HG03280 (cell line): ENCODE data around the gene ZNF729.
"Not testable (repeated sequence)": the region's sequence is repeated elsewhere in the genome, so short reads cannot be mapped to it uniquely, and the experiment has no call there.

Source experiments
- ATAC-seq: cut with Tn5 transposase; IDR thresholded peaks from one replicate; pipeline ENCODE4 v1.9.1; 2021; ENCODE audit warnings: mild to moderate bottlenecking, moderate library complexity; ENCODE audit not compliant: unreplicated experiment

The ZNF729 gene

DNA sequence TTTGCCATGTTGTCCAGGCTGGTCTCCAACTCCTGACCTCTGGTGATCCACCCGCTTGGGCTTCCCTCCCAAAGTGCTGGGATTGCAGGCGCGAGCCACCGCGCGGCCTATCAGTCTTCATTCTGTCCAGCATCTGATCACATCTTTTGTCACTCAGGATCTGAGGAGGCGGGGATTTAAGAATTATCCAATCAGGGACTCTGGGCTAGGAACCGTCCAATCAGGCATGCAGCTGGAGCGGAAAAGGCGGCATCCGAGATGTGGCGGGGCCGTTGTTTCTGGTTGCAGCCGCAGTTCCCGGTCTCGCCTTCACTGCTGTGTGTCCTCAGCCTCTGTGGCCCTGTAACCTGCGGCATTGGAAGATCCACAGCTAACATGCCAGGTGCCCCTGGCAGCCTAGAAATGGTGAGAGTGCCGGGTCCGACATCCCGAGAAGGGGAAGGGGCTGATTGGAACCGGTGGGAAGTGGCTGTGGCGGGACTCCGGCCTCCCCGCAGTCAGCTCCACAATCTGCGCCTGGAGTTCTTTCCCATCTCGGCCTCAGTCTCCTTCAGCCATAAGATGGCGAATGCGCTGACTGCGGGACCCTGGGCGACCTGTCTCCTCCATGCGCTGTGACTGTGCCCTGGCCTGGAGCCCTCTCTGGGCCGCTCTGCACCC, at the start of gene ZNF729:
ZNF729 (plus strand) TSS at position 291 of the 660 bp plus-strand sequence; CDS start at position 376, 85 bp downstream.
- ATAC-seq: no peak

DNA sequence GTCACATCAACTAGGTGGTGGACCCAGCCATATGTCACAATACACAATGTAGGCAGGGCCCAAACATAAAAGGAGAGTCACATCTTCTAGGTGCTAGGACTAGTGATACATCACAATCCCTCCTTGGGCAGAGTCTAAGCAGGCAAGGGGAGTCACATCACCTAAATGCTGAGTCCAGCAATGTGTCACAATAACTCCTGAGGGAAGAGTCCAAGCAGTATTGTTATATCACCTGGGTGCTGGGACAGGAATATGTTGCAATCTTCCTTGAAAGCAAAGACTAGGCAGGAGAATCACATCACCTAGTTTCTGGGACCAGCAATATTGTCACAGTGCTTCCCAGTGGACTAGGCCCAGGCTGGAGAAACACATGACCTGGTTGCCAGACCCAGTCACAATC, 29.4 kb upstream of the ZNF729 start:
- no peak for ATAC-seq

DNA sequence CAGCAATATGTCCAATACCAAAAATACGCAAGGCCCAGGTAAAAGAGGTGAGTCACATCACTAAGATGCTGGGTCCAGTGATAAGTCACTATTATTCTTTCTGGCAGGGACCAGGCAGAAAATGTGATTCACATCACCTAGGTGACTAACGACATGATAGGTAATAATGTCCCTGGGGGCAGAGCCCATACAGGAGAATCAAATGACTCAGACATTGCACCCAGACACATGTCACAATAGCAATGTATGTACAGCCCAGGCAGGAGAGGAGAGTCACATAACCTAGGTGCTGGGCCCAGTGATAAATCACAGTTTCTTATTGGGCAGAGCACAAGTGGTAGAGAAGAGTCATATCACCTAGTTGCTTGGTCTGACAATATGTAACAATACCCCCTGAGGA, 28.9 kb upstream of the ZNF729 start:
- no peak for ATAC-seq

DNA sequence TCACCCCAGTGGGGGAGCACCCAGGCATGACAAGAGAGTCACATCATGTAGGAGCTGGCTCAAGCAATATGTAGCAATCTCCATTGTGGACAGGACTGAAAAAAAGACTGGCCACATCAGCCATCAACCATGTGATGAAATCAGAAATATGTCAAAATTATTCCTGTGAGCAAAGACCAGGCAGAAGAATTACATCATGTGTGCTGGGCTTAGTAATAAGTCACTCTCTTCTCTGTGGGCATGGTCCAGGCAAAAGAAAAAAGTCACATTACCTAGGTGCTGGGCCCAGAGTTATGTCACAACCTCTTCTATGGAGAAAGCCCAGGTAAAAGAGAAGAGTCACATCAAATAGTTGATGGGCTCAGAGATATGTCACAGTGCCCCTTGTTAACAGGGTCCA, 28.3 kb upstream of the ZNF729 start:
- no peak for ATAC-seq

DNA sequence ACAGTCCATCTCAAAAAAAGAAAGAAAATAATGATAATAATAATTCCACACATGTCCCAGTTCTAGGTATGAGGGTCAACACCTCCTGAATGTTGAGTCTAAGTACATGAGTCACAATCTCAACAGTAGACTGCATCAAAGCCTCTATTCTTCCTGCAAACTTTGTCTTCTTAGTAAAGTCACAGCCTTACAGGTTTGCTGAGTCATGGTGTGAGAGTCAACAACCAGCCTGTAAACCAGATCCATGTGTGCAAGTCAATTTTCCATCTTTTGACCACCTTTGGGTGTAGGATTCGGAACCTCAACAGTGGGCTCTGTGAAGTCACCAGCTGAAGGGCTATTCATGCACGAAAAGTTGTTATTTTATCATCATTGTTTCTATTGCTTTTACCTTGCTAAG, 25.7 kb upstream of the ZNF729 start:
- no peak for ATAC-seq

DNA sequence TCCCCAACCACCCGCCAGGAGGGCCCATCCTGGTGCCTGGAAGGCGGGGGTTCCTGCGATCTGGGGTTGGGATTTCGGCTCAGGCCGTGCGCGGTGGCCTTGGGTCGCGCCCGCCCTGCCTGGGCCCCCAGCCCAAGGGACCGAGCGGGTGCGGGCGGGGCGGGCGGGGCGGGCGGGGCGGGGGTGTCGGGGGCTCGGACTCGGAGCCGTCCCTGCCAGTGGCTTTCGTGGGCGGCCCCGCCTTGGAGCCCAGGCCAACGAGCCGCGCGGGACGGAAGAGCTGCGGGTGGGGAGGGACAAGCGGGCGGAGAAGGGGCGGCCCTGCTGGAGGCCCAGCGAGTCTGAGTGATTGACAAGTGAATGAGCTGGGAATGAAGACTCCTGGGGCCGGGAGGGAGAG, 24.6 kb upstream of the ZNF729 start:
- no peak for ATAC-seq

DNA sequence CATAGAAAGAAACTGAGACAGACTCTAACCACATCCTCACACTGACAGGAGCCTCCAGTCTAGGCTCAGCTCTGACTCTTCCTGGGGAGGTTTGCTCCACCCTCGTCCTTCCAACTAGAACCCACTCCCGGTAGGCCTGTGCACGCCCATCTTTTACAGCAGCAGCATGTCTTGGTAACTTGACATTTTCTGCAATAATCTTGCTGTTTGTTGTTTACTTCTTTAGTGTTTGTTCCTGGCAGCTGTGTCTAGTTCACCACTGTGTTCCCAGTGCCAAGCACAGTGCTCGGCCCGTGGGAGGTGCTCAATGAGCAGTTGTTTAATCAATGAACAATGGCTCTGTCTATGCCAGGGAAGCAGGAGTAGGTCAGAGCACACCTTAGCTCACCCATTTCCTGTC, 23.1 kb upstream of the ZNF729 start:
- no peak for ATAC-seq

DNA sequence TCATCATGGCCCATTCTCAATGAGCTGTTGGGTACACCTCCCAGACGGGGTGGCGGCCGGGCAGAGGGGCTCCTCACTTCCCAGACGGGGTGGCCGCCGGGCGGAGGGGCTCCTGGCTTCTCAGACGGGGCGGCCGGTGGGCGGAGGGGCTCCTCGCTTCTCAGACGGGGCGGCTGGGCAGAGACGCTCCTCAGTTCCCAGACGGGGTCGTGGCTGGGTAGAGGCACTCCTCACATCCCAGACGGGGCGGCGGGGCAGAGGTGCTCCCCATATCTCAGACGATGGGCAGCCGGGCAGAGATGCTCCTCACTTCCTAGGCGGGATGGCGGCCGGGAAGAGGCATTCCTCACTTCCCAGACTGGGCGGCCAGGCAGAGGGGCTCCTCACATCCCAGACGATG, 35.3 kb downstream of the ZNF729 start:
- not testable (repeated sequence) for ATAC-seq

DNA sequence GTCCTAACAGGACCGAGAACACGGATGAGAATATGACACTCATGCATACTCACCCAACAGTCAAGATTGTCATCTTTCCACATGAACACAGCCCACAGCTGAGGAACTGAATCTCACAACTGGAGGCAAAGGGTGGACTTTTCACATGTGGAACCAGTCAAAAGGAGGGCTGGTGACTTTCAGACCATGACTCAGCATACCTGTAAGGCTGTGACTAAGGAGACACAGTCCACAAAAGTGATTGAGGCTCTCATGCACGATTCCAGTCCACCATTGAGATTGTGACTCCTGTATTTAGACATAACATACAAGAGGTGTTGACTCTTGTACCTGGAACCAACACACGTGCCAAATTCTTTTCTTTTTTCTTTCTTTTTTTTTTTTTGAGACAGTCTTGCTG, 40.0 kb downstream of the ZNF729 start:
- no peak for ATAC-seq

DNA sequence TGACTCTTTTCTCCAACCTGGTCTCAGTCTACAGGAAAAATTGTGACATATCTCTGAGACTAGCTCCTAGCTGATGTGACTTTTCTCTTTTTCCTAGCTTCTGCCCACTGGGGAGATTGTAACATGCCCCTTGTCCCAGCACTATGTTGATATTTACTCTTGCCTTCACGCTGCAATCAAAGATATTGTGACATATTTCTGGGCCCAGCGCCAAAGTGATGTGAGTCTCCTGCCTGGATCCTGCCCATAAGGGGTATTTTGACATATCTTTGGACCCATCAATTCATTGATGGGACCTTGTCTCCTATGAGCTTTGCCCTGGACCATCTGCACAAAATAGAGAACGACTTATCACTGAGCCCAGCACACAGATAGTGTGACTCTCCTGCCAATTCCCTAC, 41.1 kb downstream of the ZNF729 start:
- no peak for ATAC-seq

DNA sequence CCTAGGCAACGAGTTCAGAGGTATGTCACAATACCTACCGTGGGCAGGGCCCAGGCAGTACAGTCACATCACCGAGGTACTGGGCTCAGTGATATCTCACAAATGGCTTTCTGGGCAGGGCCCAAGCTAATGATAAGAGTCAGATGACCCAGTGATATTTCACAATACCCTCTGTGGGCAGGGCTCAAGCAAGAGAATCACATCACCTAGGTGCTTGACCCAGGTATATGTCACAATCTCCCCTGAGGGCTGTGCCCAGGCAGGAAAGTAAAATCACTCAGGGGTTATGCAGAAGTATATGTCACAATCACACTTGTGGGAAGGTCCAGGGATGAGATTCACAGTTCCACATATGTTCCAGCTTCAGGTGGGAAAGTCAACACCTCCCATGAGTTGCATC, 45.3 kb downstream of the ZNF729 start:
- no peak for ATAC-seq

DNA sequence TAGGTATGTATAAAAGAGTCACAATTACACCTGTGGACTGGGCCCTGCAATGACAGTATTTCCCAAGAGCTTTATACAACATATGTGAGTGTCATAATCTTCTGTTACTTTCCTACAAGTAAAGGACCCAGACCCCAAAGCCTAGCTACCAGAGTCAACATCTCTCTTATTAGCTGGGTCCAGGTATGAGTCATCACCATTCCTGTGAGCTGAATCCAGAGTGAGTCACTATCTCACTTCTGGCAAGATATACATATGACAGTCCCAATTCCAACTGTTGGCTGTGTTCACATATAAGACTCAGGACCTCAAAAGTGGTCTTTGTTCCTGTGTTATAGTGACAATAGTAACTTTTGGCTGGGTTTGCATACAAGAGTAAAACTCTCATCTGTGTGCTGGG, 46.7 kb downstream of the ZNF729 start:
- no peak for ATAC-seq

DNA sequence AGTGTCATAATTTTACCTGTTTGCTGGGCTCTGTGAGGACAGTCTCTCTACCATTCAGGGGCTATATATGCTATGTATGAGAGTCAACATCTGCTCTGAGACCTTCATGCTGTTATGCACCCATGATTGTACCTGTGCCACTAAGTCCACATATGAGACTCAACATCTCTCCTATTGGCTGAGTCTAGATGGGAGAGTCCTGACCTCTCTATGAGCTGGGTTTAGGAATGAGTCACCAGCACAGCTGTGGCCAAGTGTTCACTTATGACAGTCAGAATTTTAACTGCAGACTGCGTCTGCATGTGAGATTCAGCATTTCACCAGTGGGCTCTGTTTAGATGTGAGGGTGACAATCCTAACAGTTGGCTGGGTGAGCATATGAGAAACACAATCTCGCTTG, 49.5 kb downstream of the ZNF729 start:
- ATAC-seq: no peak

DNA sequence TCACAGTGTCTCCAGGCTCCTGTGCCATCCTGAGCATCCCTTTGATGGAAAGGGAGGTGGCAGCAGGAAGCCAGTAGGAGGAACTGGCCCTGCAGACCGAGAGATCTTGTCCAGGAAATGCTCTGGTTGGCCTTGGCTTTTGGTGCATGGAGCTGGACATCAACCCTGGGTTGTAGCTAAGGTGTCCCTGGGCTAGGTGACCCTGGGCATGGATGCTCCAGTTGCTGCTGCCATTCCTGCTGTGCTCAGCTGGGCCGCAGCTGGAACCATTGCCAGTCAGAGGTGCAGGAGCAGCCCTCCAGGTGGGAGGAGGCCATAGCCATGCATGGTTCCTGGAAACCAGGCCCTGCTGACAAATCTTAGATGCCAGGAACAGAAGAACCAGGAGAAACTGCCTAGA, 68.4 kb downstream of the ZNF729 start:
- ATAC-seq: no peak
